B cell (primary cell): ENCODE measurements around the gene TM4SF20. TPM values are rescaled to one million over a fixed set of nuclear protein-coding genes. Genes with fewer than 3 reads are reported as not detected.

Source experiments
- ATAC-seq: fragments of 200-7000 bp; cut with Tn5 transposase; one replicate; pipeline ENCODE4 v1.10.0; 2021; ENCODE audit warnings: low read depth, mild to moderate bottlenecking, moderate number of reproducible peaks, moderate library complexity
- CTCF ChIA-PET: fragments of 350-600 bp; sonication (Branson Sonifier 250); formaldehyde crosslinking; loops from one replicate; lab custom pipeline; 2021; ENCODE audit warnings: antibody characterized with exemption, inconsistent platforms; lab: Charles Lee
- POLR2A ChIA-PET: fragments of 350-600 bp; sonication (Branson Sonifier 250); formaldehyde crosslinking; loops from one replicate; lab custom pipeline; 2021; ENCODE audit warnings: antibody characterized with exemption; lab: Charles Lee
- DNase-seq: peaks from one replicate; pipeline ENCODE4 v3.0.0; 2013
- H2AFZ ChIP-seq: 2 replicates; pipeline ENCODE4 v1.6.1; 2012; ENCODE audit warnings: mild to moderate bottlenecking, low read depth, low read length; ENCODE audit not compliant: insufficient read depth, poor library complexity, severe bottlenecking
- H3K27ac ChIP-seq, 2 donors: 1 replicate in 1 of 2; 2 replicates in 1 of 2; pipeline ENCODE4 v1.5.1; 2012 to 2013; ENCODE audit warnings: low read length in 2 of 2, mild to moderate bottlenecking in 2 of 2, moderate library complexity in 1 of 2
- H3K27me3 ChIP-seq, 4 experiments: fragments of 200-600 bp in 1 of 4; sonication (generic) in 1 of 4; replicated peaks in 1 of 4; 1 replicate in 2 of 4; 2 replicates in 2 of 4; pipeline versions ENCODE4 v1.6.1 to v1.7.0; 2013 to 2016; ENCODE audit warnings: low read length in 3 of 4, mild to moderate bottlenecking in 2 of 4, mixed read lengths in 1 of 4, moderate library complexity in 1 of 4; ENCODE audit not compliant: insufficient read depth in 4 of 4, control insufficient read depth in 3 of 4; ENCODE audit errors: control extremely low read depth in 1 of 4
- H3K36me3 ChIP-seq, 2 experiments: replicated peaks in 1 of 2; 1 replicate in 1 of 2; 2 replicates in 1 of 2; pipeline versions ENCODE4 v1.6.1 to v1.7.1; 2013; ENCODE audit warnings: low read length in 1 of 2; ENCODE audit not compliant: insufficient read depth in 2 of 2, control insufficient read depth in 1 of 2; ENCODE audit errors: control extremely low read depth in 1 of 2, extremely low read depth in 1 of 2
- H3K4me1 ChIP-seq, 2 donors: fragments of 200-600 bp in 1 of 2; sonication (generic) in 1 of 2; 1 replicate in 1 of 2; 2 replicates in 1 of 2; pipeline versions ENCODE4 v1.5.1 to v1.6.1; 2013 to 2017; ENCODE audit warnings: low read length in 2 of 2; ENCODE audit not compliant: control insufficient read depth in 2 of 2, insufficient read depth in 2 of 2
- H3K4me2 ChIP-seq: replicated peaks from 2 replicates; pipeline ENCODE3; 2012; ENCODE audit warnings: mild to moderate bottlenecking, low read depth, low read length; ENCODE audit not compliant: poor library complexity, severe bottlenecking
- H3K4me3 ChIP-seq, 5 experiments: fragments of 200-600 bp in 1 of 5; sonication (generic) in 1 of 5; 1 replicate in 3 of 5; 2 replicates in 2 of 5; pipeline versions ENCODE4 v1.5.1 to v1.7.0; 2011 to 2016; ENCODE audit warnings: low read length in 4 of 5, mild to moderate bottlenecking in 4 of 5, low read depth in 2 of 5, control low read depth in 1 of 5, moderate library complexity in 1 of 5; ENCODE audit not compliant: insufficient read depth in 1 of 5; ENCODE audit errors: control extremely low read depth in 1 of 5, extremely low read depth in 1 of 5
- H3K79me2 ChIP-seq: fragments of 200-600 bp; sonication (generic); one replicate; pipeline ENCODE4 v1.6.0; 2016; ENCODE audit warnings: low read length; ENCODE audit not compliant: control insufficient read depth, insufficient read depth
- H3K9ac ChIP-seq: fragments of 200-600 bp; sonication (generic); 2 replicates; pipeline ENCODE4 v1.6.1; 2017; ENCODE audit warnings: mild to moderate bottlenecking, low read length, moderate library complexity
- H3K9me3 ChIP-seq, 3 donors: one replicate each; pipeline versions ENCODE4 v1.6.1 to v1.7.1; 2013; ENCODE audit warnings: low read length in 2 of 3; ENCODE audit not compliant: control insufficient read depth in 2 of 3, insufficient read depth in 1 of 3; ENCODE audit errors: control extremely low read depth in 1 of 3
- H4K20me1 ChIP-seq: 2 replicates; pipeline ENCODE4 v1.6.0; 2012; ENCODE audit warnings: mild to moderate bottlenecking, low read length; ENCODE audit not compliant: insufficient read depth, control insufficient read depth, poor library complexity, severe bottlenecking
- H3K27ac Mint-ChIP-seq: one replicate; pipeline ENCODE4 v1.8.0; 2021; ENCODE audit warnings: mixed read lengths
- H3K27me3 Mint-ChIP-seq: one replicate; pipeline ENCODE4 v1.8.0; 2021; ENCODE audit warnings: mixed read lengths
- H3K4me1 Mint-ChIP-seq: one replicate; pipeline ENCODE4 v1.8.0; 2021; ENCODE audit warnings: mixed read lengths
- H3K4me3 Mint-ChIP-seq: one replicate; pipeline ENCODE4 v1.8.0; 2021; ENCODE audit warnings: mixed read lengths
- H3K9me3 Mint-ChIP-seq: one replicate; pipeline ENCODE4 v1.8.0; 2022; ENCODE audit warnings: mixed read lengths; ENCODE audit not compliant: insufficient read depth
- EZH2 ChIP-seq: IDR thresholded peaks from 2 replicates; pipeline ENCODE4 v1.6.1; 2012; ENCODE audit warnings: borderline replicate concordance, low read depth, mild to moderate bottlenecking, moderate library complexity, low read length; ENCODE audit not compliant: insufficient read depth, poor library complexity, severe bottlenecking
- WGBS: methylation state at CpG from one replicate; pipeline ENCODE4 v1.1.5; 2013; ENCODE audit warnings: missing lambda C conversion rate; ENCODE audit not compliant: insufficient coverage; 5-methylcytosine and 5-hydroxymethylcytosine counted together
- intact Hi-C: fragments of 100-400 bp; cut with micrococcal nuclease; formaldehyde crosslinking; loops from one replicate; pipeline ENCODE4 v1.10.0; 2022
- polyA plus RNA-seq: library from polyadenylated mRNA; depleted of rRNA; stranded (reverse); fragments of >200 nt; gene quantifications from 2 replicates; pipeline ENCODE4 v1.2.3, GENCODE V29; 2012
- total RNA-seq, 2 donors: library from RNA; stranded (reverse); fragments of 120-200 nt in 1 of 2; gene quantifications; 1 replicate in 1 of 2; 2 replicates in 1 of 2; pipeline versions ENCODE4 v1.2.3 to v1.2.4, GENCODE V29; 2013 to 2022
- TF ChIP-seq, protein P1 (sequence below): fragments of 200-600 bp; IDR thresholded peaks from one replicate; pipeline ENCODE4 v1.8.0; 2022; ENCODE audit warnings: antibody characterized with exemption, mild to moderate bottlenecking

The TM4SF20 gene
- total and polyA plus RNA-seq, 2 donors (not counting 1 experiment from before 2014, with no cell fraction given): not detected

GRCh38 chr2:227344231-227344630 lies 34.9 kb downstream of the TM4SF20 start:
- Mint-ChIP-seq H3K27me3 (no peaks in the 10 kb centered on the region), H3K4me3 (no peak overlapping the region), H3K9me3 (no peaks in the 10 kb centered on the region), H3K4me1 (no peaks in the 10 kb centered on the region), H3K27ac (no peak overlapping the region)
- intact Hi-C loops: no loop called here
- H3K27me3 ChIP-seq: no peaks in the 10 kb centered on the region
- no peak overlapping the region for H2AFZ ChIP-seq
- no peak overlapping the region for H3K9ac ChIP-seq
- H3K9me3 ChIP-seq: no peaks in the 10 kb centered on the region
- ChIA-PET POLR2A (no interaction called here), CTCF (no interaction called here)
- H3K27ac ChIP-seq: no peak overlapping the region
- no peak for ATAC-seq
- H3K79me2 ChIP-seq: no peaks in the 10 kb centered on the region
- H3K36me3 ChIP-seq: peaks cover 7 to 37% of the 10 kb centered on the region in 2 experiments
- H3K4me1 ChIP-seq: no peaks in the 10 kb centered on the region
- no CpG with 5 or more reads among the region's 2 CpGs for WGBS
- TF ChIP-seq, protein P1, sequence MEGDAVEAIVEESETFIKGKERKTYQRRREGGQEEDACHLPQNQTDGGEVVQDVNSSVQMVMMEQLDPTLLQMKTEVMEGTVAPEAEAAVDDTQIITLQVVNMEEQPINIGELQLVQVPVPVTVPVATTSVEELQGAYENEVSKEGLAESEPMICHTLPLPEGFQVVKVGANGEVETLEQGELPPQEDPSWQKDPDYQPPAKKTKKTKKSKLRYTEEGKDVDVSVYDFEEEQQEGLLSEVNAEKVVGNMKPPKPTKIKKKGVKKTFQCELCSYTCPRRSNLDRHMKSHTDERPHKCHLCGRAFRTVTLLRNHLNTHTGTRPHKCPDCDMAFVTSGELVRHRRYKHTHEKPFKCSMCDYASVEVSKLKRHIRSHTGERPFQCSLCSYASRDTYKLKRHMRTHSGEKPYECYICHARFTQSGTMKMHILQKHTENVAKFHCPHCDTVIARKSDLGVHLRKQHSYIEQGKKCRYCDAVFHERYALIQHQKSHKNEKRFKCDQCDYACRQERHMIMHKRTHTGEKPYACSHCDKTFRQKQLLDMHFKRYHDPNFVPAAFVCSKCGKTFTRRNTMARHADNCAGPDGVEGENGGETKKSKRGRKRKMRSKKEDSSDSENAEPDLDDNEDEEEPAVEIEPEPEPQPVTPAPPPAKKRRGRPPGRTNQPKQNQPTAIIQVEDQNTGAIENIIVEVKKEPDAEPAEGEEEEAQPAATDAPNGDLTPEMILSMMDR: no peak
- no peak for TF ChIP-seq EZH2
- DNase-seq: no peak
- H4K20me1 ChIP-seq: no peaks in the 10 kb centered on the region
- H3K4me2 ChIP-seq: no peak overlapping the region
- H3K4me3 ChIP-seq: no peak overlapping the region

GRCh38 chr2:227341553-227341952 lies 37.6 kb downstream of the TM4SF20 start:
- Mint-ChIP-seq H3K27ac (no peak overlapping the region), H3K4me1 (no peaks in the 10 kb centered on the region), H3K9me3 (no peaks in the 10 kb centered on the region), H3K4me3 (no peak overlapping the region), H3K27me3 (no peaks in the 10 kb centered on the region)
- Histone ChIP-seq H4K20me1 (no peaks in the 10 kb centered on the region), H3K4me3 (no peak overlapping the region), H2AFZ (no peak overlapping the region), H3K27ac (no peak overlapping the region), H3K9ac (no peak overlapping the region), H3K36me3 (peaks cover 6 to 22% of the 10 kb centered on the region in 2 experiments), H3K79me2 (no peaks in the 10 kb centered on the region), H3K9me3 (no peaks in the 10 kb centered on the region), H3K4me2 (no peak overlapping the region), H3K4me1 (no peaks in the 10 kb centered on the region), H3K27me3 (no peaks in the 10 kb centered on the region)
- TF ChIP-seq EZH2: no peak
- TF ChIP-seq, protein P1: no peak
- ChIA-PET POLR2A (no interaction called here), CTCF (interaction anchor here (1.8 kb wide), 1 partner anchor 103 kb away, joined by 4 read pairs; no protein-coding TSS in a partner anchor)
- DNase-seq (no peak), ATAC-seq (no peak)
- WGBS: no CpG with 5 or more reads among the region's 2 CpGs
- intact Hi-C loops: no loop called here
